Uterus (tissue), 2 donors: Measurements from ENCODE around the gene UCHL3.

ENCODE experiments used
- POLR2A ChIP-seq, 2 donors: fragments of 450-650 bp; IDR thresholded peaks; one replicate each; pipeline ENCODE4 v1.6.1; 2016; ENCODE audit warnings: antibody characterized with exemption in 2 of 2, mild to moderate bottlenecking in 1 of 2, moderate library complexity in 1 of 2
- TF ChIP-seq, protein P1 (sequence below), 4 experiments: fragments of 200-600 bp in 2 of 4; fragments of 450-650 bp in 2 of 4; sonication (generic) in 2 of 4; IDR thresholded peaks; one replicate each; pipeline ENCODE4 v1.5.1; 2016 to 2019; ENCODE audit warnings: antibody characterized with exemption in 4 of 4, mild to moderate bottlenecking in 2 of 4, moderate library complexity in 1 of 4

DNA sequence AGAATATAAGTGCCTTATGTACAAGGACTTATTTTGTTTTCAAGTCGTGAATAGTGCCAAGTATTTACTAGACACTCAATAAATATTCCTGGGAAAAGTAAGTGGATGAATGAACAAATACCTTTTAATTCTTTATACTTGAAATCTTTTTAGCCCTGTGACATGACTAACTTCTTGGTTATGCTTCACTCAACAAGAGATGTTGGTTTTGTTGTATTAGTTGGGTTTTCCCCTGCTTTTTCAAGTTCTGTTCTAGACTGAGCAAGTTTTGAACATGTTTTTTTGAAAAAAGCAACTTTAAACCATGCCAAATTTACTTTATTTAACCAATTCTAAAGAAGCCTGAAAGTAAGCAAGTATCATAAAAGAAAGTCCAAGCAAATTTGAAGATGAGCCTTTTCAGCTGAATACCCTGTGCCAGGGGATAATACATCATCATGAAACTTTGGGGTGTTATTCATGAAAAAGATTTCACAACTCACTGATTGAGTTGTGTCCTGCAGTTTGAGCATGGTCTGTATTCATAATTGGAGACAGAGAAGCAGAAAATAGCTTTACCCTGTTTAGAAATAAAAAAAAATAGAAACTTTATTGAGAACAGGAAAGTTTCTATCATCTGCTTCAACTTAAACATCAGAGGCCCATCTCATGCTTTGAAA lies 97.7 kb downstream of the UCHL3 start:
- TF ChIP-seq, protein P1, sequence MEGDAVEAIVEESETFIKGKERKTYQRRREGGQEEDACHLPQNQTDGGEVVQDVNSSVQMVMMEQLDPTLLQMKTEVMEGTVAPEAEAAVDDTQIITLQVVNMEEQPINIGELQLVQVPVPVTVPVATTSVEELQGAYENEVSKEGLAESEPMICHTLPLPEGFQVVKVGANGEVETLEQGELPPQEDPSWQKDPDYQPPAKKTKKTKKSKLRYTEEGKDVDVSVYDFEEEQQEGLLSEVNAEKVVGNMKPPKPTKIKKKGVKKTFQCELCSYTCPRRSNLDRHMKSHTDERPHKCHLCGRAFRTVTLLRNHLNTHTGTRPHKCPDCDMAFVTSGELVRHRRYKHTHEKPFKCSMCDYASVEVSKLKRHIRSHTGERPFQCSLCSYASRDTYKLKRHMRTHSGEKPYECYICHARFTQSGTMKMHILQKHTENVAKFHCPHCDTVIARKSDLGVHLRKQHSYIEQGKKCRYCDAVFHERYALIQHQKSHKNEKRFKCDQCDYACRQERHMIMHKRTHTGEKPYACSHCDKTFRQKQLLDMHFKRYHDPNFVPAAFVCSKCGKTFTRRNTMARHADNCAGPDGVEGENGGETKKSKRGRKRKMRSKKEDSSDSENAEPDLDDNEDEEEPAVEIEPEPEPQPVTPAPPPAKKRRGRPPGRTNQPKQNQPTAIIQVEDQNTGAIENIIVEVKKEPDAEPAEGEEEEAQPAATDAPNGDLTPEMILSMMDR (IDR thresholded peaks at IDR 0.05) = no peak
- TF ChIP-seq POLR2A (IDR thresholded peaks at IDR 0.05) = no peak
